ENCODE measurements around the gene ITGA6.

Gene ITGA6

DNA sequence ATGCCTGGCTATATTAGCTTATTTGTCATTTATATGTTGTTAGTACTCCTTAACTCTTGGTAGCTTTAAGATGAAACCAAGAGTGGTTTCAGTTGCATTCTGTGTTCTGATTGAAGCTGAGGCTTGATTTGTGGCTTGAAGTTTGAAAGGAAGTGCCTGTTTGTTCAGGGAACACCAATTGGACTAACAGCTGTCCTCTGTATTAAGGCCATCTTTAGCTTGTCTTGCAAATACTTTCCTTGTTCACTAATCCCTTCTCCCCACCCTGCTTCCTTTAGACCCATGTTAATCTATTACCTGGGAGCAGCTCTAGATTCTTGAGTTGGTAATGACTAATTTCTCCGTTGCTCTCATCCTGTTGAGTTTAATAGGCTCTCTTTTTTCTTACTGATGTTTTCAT lies 13.4 kb downstream of the ITGA6 start:
- DNase-seq (ENCODE audit: low read depth in 2 of 2) = no peak

DNA sequence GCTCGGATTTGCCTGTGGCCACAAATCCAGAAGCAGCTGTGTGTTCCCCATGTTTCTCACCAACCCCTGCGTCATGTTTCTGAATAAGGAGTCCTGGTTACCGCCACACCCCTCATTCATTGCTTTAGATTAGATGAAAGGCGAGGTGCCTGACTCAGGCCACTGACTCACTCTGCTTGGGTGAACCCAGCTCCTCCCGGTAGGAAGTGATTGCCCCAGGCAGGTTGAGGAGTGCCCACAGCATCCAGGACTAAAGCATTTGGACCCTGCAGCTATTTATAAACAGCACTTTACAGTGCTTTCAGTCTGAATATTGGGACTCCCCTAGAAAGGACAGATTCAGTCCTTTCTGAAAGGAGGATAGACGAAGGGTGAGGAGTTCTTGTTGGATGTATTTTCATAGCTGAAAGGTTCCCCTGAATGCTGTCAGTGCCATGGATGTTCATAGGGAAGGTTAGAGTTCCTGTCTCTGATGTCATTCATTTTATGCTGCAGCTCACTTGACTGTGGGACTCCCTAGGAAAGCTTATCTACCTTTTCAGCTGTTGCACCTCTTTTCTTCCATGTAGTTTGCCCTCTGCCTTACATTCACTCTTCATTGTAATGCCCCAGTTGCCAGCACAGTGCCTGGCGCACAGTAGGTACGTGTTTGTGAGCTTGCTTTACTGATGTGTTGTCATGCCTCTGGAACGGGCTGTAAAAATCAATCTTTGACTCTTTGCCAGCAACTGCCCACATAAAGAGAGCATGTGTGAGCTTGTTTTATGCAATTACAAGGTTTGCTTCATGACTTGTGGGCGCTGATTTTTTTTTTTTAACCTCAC lies 14.9 kb downstream of the ITGA6 start:
- no peak for DNase-seq (ENCODE audit: low read depth in 2 of 2)

DNA sequence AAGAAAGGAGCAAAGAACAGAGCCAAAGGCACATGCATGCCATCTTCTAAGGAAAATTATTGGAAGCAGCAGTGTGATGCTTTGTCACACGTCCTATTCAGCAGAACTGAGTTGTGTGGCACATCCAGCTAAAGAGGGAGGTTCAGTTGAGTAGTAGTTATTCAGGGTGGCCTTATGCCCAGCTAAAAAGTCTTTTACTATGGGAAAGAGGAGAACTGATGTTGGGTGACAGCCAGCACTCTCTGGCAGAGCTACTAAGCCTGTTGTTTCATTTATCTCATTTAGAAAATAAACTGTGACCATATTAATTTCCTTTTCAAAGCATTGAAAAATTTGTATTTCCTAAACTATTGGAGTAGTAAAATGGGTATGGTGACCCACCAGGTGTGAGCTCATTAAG lies 18.5 kb downstream of the ITGA6 start:
- no peak for DNase-seq (ENCODE audit: low read depth in 2 of 2)

DNA sequence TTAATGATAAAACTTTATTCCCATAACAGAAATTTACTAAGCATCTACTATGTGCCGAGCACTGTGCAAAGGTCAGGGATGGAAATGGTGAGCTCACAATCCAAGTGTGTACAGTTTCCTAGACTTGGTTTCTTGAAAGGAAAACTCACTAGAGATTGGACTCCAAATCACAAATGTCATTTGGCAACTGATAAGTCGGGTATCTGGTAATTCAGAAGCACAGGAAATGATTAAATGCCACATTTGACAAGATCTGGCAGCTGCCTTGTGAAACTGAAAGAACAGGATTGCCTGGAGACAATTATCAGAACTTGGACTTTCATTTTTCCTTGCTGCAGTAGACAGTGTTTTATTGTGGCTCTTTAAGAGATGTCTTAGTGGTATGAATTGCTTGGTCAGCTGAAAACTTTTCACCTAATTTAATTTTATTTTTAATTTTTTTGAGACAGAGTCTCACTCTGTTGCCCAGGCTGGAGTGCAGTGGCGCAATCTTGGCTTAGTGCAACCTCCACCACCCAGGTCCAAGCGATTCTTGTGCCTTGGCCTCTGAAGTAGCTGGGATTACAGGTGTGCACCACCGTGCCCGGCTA lies 19.2 kb downstream of the ITGA6 start:
- DNase-seq (ENCODE audit: low read depth in 2 of 2) = no peak

DNA sequence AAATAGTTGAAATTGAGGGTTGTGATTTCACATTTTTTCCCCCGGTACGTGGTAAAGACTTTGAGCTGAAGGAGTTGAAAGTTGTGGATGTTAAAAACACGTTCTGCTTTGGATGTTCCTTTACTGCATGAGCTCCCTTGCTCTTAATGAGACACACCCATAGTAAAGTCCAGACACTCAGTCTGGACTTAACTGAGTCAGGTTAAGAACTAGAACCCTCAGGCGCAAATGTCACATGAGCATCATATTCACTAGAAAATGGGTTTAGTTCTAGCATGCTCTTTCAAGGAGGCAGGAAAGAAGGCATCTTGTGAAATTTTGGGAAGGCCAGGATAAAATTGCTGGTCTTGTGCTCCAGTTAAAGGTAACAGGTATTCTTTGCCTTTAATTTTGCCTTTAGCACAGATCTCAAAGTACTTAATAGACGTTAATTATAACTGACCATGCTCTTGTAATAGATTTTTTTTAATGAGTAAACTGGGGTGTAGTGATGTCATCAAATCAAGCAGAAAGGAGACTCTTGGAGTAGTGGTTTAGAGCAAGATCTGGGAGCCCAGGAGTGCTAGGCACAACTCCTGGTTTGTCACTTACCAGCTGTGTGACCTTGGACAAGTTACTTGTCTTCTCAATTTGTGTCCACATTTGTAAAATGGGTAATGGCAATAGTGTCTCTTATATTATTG lies 20.6 kb downstream of the ITGA6 start:
- DNase-seq (ENCODE audit: low read depth in 2 of 2) = no peak

DNA sequence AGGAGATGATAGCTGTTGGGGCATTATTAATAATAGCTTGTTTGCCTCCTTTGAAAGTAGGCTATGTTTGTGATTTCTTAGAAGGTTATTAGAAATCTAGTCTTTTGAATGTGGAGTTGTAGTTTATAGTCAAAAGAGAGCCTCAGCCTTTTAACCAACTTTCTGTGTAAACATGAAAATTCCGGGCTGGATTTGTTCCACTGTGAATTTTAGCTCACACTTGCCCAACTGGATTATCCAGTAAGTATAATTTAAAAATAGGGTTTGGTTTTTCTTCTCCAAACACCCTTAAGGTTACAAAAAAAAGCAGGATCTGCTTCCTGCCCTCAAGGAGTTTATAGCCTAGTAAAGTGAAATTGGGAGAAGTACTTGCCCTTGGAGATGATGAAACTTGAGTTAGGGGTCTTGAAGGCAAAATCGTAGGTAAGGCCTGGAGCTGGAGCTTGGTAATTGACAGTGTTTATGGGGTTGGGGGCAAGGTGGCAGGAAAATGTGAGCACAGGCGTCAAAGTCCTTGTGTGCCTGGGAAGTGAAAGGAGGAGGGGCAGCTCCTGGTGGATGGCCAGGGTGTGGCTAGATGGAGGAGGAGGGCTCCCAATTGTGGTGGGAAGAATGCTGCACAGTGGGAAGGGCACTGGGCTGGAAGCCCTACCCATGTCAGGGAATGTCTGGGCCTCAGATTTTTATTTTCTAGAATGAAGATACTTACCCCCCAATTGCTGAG lies 21.3 kb downstream of the ITGA6 start:
- DNase-seq (ENCODE audit: low read depth in 2 of 2) = no peak

DNA sequence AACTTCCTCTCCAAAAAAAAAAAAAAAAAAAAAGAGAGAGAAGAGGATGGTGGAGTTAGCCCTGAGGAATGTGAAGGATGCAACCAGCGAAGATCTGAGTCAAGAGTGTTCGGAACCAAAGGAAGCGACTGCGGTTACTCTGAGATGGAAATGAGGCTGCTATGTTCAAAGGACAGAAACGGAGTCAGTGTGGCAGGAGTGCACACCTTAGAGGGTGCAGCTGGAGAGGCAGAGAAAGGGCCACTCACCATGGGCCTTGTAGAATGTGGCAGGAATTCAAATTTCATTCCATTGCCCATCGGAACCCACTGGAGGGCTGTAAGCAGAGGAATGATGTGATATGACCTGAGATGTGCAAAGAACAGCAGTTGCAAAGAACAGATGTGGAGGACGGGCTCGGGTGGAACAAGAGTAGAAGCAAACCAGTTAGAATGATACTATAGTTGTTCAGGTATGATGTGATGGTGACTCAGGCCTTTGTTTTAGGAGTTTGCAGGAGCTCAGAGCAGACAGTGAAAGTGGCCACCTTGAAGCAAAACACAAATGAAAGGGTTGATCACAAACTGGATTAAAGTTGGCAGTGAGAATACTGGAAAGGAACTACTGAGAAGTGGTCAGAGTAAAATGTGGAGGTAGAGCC lies 22.6 kb downstream of the ITGA6 start:
- no peak for DNase-seq (ENCODE audit: low read depth in 2 of 2)

DNA sequence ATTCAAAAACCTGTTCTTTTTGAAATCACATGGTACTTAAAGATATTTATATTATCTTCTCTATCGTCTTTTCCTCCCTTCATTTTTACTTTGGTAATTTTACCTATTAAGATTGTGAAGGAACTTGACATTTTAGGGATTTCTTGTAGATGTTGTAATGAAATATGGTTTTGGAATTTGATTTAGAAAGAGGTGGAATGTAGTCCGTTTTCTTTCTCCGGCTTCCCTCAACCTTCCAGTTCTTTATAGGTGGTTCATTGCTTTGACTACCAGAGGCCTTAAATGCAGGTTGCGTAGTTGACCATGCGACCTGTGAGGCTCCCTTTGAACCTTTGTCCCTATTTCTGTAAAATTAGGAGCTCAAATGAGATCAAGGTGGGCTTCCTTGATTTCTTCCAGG lies 24.5 kb downstream of the ITGA6 start:
- no peak for DNase-seq (ENCODE audit: low read depth in 2 of 2)

DNA sequence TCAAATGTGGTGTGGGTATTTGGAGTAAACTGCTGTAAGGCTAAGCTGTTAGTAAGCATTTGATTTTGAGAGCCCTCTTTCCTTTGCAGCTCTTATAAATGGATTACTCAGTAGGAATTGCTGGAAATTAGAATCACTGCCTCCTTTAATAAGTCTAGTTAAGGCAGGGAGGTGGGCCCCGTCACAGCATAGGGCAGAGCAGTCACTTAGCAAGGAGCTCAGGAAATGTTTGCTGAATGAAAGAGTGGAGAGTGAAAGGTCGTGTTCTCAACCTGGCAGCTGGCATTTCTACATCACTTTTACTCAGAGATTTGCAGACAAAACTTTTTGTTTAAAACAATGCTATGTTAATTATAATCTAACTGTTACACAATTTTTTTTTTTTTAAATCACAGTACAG lies 25.5 kb downstream of the ITGA6 start:
- no peak for DNase-seq (ENCODE audit: low read depth in 2 of 2)

DNA sequence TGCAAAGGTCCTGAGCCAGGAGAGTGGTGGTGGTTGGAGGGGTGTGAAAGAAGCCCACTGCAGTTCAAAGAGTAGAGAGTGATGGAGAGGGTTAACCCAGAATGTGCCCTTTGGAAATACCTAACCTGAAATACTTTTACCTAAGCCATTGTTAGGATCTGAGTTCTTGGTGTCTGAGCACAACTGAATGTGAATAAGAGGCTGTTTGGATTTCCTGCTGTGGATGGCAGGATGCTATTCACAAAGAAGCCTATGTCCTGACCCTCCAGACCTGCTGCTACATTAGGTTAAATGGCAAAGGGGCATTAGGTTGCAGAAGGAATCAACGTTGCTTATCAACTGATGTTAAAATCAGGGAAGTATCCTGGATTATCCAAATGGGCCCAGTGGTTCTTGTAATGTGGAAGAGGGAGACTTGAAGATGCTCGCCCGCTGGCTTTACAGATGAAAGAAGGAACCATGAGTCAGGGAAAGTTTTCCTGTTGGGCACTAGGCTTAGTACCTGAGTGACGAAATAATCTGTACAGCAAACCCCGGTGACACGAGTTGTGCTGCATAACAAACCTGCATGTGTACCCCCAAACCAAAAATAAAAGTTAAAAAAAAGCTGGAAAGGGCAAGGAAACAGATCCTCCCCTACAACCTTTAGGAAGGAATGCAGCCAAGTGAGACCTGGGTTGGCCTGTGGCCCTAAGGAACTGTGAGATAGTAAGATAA lies 27.2 kb downstream of the ITGA6 start:
- DNase-seq (ENCODE audit: low read depth in 2 of 2) = no peak

DNA sequence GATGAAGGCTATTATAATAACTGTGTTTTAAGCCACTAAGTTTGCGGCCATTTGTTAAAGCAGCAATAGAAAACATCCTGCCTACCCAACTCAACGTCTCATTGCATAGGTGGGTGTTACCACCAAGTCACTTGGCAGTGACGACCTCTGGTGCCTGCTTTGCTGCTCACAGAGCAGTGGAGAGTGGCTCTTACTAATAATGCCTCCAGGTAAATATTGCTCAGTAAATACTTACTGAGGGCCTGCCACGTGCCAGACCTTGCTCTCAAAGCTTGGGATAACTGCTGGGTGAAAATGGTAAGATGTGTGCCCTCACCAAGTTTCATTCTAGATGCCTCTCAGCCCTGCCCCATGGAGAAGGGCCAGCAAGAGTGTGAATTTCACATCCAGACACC lies 27.7 kb downstream of the ITGA6 start:
- no peak for DNase-seq (ENCODE audit: low read depth in 2 of 2)

DNA sequence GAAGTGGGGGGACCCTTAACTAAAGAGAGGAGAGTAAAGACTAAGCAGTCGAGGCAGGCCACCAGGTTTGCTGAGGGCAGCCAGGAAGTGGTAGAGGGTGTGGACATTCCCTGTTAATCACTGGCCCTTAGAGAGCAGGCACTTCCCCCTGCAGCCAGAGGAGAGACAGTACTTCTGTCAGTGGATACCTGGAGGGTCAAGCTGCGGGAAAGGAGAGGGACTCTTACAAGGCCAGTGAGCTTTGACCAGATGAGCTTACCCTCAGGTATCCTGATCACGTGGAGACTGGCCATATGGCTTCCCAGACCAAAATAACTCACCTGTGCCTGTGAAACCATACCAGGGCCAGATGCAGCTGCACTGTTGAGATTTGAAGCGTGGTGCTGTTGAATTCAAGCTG lies 28.6 kb downstream of the ITGA6 start:
- DNase-seq (ENCODE audit: low read depth in 2 of 2) = no peak

DNA sequence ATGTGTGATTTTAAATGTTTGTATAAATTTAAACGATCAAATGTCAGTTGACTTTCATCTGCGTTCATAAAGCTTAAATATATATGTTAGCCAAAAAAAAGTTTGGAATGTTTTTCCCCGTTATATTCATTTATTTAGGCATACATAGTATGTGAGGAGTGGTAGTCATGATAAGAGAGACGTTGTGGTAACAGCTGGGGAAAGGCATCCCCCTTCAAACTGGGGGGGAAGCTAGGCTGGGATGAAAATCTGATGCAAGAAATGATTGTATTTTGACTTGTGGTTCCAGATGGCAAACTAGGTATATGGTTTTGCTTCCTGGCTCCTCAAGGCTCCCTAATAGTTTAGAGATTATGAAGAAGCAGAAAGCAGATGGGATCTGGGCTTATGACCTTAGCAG lies 30.1 kb downstream of the ITGA6 start:
- DNase-seq (ENCODE audit: low read depth in 2 of 2) = no peak

DNA sequence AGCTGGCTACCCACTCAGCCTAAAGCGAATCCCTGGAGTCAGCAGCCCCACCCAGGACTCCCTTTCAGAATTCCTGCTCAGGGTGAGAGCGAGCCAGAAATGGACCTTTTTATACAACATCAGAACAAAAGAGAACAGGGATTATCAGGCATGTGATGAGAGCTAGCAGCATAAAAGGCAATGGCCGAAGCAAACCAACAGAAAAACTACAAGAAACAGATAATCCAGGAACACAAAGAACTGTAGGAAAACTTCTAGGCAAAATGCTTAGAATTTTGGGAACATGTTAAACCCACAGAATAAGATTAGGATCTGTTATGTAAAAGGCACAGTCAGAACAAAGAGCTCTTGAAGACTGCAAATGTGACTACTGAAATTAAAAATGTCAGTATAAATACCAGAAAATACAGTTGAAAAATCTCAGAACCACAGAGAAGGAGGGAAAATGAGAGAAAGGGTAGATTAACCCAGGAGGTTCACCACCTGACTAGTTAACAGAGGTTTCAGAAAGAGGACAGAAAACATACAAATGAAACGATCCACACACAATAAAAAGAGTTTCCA lies 31.3 kb downstream of the ITGA6 start:
- DNase-seq (ENCODE audit: low read depth in 2 of 2) = no peak

DNA sequence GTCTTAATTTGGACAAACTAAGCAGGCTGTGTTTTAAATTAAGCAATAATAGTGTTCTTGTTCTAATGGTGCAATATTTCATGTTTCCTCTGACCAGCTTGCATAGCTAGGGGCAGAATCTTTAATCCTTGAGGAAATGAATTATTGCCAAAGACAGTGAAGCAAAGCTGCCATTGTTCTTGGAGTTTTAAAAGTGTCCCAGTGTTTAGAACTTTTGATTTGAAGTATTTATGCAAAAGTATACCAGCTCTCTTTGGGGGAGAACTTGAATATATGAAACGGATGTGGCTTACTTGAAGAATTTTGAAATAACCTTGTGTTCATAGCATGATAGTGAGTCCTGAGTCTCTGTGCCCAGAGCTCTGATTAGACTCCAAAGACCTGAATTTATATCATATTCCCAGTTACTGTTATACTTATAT lies 33.4 kb downstream of the ITGA6 start:
- no peak for DNase-seq (ENCODE audit: low read depth in 2 of 2)

DNA sequence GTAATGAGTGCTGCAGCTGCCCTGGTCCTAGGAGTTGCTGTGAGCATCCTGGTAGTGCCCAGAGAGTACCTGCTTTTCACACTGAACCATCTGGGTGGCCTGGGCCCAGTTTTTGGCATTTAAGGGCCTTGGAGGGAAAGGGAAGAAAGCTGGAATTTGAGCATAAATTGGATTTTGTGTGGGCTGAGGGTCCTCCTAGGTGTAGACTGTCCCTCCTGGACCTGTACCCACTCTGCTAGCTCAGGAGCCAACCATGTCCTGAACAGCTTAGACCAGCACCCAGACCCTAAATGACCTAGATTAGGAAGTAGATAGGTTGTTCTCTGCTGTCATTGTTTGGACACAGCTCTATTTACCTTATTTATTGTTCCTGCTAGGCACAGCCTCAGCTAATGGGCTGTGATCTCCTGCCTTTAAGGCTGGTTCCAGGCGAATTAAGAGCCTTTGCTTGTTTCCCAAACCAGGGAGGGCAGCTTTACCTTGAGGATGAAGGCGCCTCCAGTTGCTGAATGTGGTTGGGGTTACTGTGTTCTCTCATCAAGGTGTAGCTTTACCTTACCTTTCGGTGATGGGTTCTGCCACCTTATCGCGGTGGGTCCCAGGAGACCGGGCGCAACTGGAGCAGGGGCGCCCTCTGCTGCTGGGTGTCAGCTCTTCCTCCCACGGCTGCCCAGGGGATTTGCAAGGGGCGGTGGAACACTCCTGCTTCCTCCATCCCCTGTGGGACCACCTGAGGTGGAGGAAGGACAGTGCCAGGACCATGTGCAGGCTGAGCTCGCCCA lies 34.4 kb downstream of the ITGA6 start:
- DNase-seq (ENCODE audit: low read depth in 2 of 2) = peak; percentile 57 to 59

DNA sequence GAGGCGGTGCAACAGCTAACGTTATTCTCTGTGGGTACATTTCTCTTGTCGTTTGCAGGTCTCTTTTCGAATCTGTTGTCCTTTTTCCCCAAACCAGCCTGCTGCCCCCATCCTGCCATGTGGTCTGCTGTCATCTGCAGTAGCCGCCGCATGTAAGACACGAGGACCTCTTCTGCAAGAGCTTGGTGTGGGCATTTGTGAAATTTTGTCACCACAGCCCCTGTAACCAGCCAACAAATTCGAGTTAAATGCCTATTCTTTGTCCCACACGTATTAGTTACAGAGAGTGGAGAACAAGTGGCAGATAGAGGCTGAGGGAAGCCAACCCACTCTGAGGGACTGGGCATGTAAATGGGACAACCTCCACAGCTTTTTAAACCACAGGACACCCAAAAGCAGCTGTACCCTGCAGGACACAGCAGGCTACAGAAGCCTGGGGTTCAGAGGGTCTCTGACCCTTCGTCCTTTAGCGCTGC lies 35.0 kb downstream of the ITGA6 start:
- no peak for DNase-seq (ENCODE audit: low read depth in 2 of 2)

DNA sequence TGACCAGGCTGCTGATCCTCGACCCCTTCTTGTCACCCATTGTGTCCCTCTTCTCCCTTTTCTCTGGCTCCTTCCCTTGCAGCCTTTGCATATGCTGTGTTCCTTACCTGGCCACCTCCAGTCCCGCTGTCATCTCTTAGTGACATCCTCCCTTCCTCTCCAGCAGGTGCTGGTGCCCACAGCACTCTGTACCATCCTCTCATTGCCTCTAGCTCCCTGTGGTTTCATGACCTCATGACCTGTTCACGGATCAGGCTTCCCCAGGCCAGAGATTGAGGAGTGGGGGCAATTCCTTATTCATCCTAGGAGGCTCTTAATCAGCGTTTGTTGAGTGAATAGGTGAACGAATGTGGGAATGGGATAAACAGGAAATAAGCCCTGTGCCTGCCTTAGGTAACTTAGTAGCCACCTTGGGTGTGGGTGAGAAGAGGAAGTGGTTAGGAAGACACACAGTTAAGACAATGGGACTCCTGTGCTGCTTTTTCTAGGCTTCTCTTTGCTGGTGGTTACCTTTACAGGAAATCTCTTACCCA lies 35.5 kb downstream of the ITGA6 start:
- no peak for DNase-seq (ENCODE audit: low read depth in 2 of 2)

DNA sequence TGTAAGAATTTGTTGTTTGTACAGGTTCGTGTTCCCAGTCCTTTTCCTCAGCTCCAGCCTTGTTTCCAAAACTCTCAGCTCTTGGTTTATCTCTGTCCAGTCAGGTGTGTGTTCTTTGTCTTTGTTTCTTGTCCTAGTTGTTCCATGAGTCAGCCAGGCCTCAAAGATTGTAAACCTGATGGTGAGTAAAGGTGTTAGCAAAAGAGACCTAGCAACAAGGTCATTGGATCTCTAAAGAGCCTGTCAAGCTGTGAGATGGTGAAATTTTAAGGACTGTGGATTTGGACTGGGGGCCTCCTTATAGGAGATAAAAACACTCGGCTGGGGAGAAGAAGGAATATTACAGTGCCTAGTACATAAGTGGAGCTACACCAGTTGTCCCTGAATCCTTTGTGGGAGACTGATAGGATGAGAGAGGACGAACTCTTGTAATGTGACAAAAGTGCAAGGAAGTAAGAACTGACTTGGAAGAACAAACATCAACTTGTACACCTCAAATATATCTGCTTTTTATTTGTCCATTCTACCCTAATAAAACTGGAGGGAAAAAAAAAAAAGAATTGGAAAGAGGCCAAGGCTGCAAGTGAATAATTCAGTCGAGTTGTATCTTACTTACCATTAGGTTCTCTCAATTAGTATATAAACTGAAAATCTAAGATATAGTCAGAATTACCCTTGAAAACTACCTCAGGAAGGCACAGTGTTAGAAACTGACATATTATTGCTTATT lies 37.2 kb downstream of the ITGA6 start:
- DNase-seq (ENCODE audit: low read depth in 2 of 2) = no peak

Measured in activated CD8-positive, alpha-beta memory T cell treated with anti-CD3 and anti-CD28 coated beads for 4 hours (primary cell).